Measurements from ENCODE around the gene ACAP1.
A peak's percentile ranks its signal among the peaks of the same experiment; 100 is the strongest.

The ACAP1 gene

DNA sequence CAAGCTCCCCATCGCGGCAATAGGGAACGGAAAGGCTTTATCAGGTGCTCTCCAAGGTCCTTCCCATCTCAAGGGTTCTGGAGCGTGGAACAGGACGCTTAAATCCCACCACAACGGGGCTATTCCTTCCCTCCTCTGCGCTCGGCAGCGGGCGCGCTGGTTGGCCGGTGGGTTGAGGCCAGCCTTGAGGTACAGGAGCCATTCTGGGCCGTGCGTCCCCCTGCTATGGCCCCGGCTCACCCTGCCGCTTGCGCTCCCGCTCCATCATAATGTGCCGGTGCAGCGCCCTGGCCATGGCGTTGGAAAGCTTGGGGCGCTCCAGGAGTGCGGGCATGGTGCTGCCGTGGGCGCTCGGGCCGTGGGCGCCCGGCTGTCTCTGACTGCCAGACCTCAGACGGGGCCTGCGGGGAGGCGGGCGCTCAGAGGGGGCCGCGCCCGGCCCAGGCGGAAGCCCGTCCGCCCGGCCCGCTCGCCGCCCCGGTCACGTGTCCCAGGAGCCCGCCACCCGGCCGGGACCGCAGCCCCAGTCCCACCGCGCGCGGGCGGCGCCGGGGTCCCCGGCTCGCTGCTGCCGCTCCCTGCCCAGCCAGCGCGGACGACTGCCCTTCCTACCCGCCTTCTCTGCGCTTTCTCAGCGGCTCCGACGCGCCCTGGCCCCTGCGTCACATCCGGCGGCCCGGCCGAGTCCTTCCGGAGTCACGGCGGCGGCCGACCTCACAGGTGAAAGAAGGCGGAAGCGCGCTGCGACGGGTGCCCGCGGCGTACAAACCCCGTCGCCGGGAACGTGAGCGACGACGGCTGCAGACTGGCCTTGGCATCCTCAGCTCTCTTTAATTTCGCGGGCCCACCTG is 21.4 kb upstream of the ACAP1 start, which contains the start of gene GPS2:
Gene GPS2 (minus strand): TSS at position 642 of the 851 bp plus-strand sequence. CDS start 308 bp downstream, at position 334.
- peak; percentile 83 for ATAC-seq
- TF ChIP-seq GLIS3 (CRISPR knock-in tag; IDR thresholded peaks at IDR 0.05) (0 out of 2 replicates have a peak, but pooled peaks have one; percentile 62), POU6F1 (CRISPR knock-in tag; IDR thresholded peaks at IDR 0.05; ENCODE audit: borderline replicate concordance, low read depth) (no peak), ZNF8 (CRISPR knock-in tag; IDR thresholded peaks at IDR 0.05) (no peak), CREB5 (CRISPR knock-in tag; IDR thresholded peaks at IDR 0.05; ENCODE audit: low read depth) (no peak)

- ATAC-seq, result peak; percentile 32
- TF ChIP-seq OSR1 (CRISPR knock-in tag; IDR thresholded peaks at IDR 0.05), result no peak
- TF ChIP-seq RARB (CRISPR knock-in tag; IDR thresholded peaks at IDR 0.05), result no peak
Measured at GRCh38 chr17:7315570-7316235, 20.6 kb upstream of the ACAP1 start.

DNA sequence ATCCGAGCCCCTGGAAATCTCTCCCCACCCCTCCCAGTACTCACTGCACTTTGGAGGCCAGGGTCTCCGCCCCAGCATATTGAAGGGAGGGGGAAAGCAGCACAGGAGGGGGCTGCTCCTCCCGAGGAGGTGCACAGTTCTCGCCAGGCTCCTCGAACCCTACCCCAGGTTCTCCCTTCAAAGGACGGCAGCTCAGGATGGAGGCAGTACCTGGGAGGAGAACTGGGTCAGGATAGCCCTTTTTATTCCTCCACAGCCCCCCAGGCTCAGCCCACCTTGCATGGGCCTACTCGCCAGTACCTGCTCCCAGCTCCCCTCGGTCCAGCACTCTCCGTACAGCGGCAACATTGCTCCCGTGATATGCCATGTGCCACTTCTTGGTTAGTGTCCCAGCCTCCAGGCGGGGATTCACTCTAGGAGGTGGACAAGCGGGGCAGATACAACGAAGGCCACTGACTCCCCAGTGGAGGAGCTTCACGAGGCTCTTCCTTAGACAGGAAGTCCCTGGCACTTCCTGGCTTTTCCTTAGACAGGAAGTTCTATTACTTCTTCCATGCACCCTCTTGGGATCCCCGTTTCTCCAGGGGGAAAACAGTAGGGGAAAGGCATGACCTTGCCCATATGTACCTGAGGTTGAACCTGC is 19.0 kb upstream of the ACAP1 start:
- ATAC-seq, result no peak
- TF ChIP-seq PPARA (CRISPR knock-in tag; IDR thresholded peaks at IDR 0.05; ENCODE audit: borderline replicate concordance) (no peak), POU6F1 (CRISPR knock-in tag; IDR thresholded peaks at IDR 0.05; ENCODE audit: borderline replicate concordance, low read depth) (no peak), CSDC2 (CRISPR knock-in tag; IDR thresholded peaks at IDR 0.05) (no peak), ZC3H10 (CRISPR knock-in tag; IDR thresholded peaks at IDR 0.05) (no peak), TCF4 (CRISPR knock-in tag; IDR thresholded peaks at IDR 0.05; ENCODE audit: borderline replicate concordance) (no peak), ZFP30 (CRISPR knock-in tag; IDR thresholded peaks at IDR 0.05) (no peak), BACH2 (CRISPR knock-in tag; IDR thresholded peaks at IDR 0.05; ENCODE audit: borderline replicate concordance) (no peak), ARNTL (CRISPR knock-in tag; IDR thresholded peaks at IDR 0.05; ENCODE audit: borderline replicate concordance, low read depth) (no peak), ZFP3 (CRISPR knock-in tag; IDR thresholded peaks at IDR 0.05) (no peak), ZNF70 (CRISPR knock-in tag; IDR thresholded peaks at IDR 0.05) (no peak), OSR1 (CRISPR knock-in tag; IDR thresholded peaks at IDR 0.05) (no peak), ZNF565 (CRISPR knock-in tag; conservative IDR thresholded peaks at IDR 0.05; ENCODE audit: low read depth) (no peak), CSRNP3 (CRISPR knock-in tag; IDR thresholded peaks at IDR 0.05) (no peak), TSHZ2 (CRISPR knock-in tag; IDR thresholded peaks at IDR 0.05) (no peak), TOX (CRISPR knock-in tag; IDR thresholded peaks at IDR 0.05; ENCODE audit: borderline replicate concordance) (no peak), SNAI2 (CRISPR knock-in tag; IDR thresholded peaks at IDR 0.05) (no peak), GLIS3 (CRISPR knock-in tag; IDR thresholded peaks at IDR 0.05) (no peak), PATZ1 (CRISPR knock-in tag; IDR thresholded peaks at IDR 0.05; ENCODE audit: borderline replicate concordance) (no peak), ZNF8 (CRISPR knock-in tag; IDR thresholded peaks at IDR 0.05) (no peak), CREB5 (CRISPR knock-in tag; IDR thresholded peaks at IDR 0.05; ENCODE audit: low read depth) (no peak)

Measured in SK-N-SH treated with all-trans-retinoic acid at 6 μM for 48 hours (cell line).